Measurements from ENCODE around the gene MAGEB1. TPM values are rescaled to one million over a fixed set of nuclear protein-coding genes. Genes with fewer than 3 reads are reported as not detected.

Gene MAGEB1
- total RNA-seq (not detected), polyA plus RNA-seq (not detected)
- long read RNA-seq, donor 1: 0 reads
- long read RNA-seq, donor 2: 0 reads
- long read RNA-seq, donor 3: 0 reads
- long read RNA-seq, donor 4: 0 reads

GRCh38 chrX:30246769-30247489 is at the start of gene MAGEB1:
TSS of gene MAGEB1 (plus strand) at chrX:30247146. CDS start at chrX:30250494, 3,348 bp downstream.
- no peak within 1 kb of the TSS for H3K4me3 ChIP-seq (ENCODE audit: low read length)
- no peak for ATAC-seq
- no peaks in the 10 kb centered on the region for H3K4me1 ChIP-seq (ENCODE audit: control insufficient read depth, insufficient read depth, low read length)
- intact Hi-C loops (cut with DNase I): no loop called here
- DNase-seq: no peak
- no peaks in the 10 kb centered on the region for H3K27me3 ChIP-seq (ENCODE audit: control insufficient read depth, insufficient read depth)
- WGBS: 91% methylated on average over 38 of the region's 38 CpGs
- no peak within 1 kb of the TSS for H3K27ac ChIP-seq (ENCODE audit: low read length)
- no peaks in the 10 kb centered on the region for H3K9me3 ChIP-seq (ENCODE audit: control insufficient read depth, low read length)

- no peak overlapping the region for H3K27ac ChIP-seq (ENCODE audit: low read length)
- H3K27me3 ChIP-seq (ENCODE audit: control insufficient read depth, insufficient read depth): no peaks in the 10 kb centered on the region
- intact Hi-C loops (cut with DNase I): no loop called here
- ATAC-seq (no peak), DNase-seq (no peak)
- no peaks in the 10 kb centered on the region for H3K4me1 ChIP-seq (ENCODE audit: control insufficient read depth, insufficient read depth, low read length)
- no peaks in the 10 kb centered on the region for H3K9me3 ChIP-seq (ENCODE audit: control insufficient read depth, low read length)
- WGBS: 70% methylated on average over 2 of the region's 2 CpGs
- no peak overlapping the region for H3K4me3 ChIP-seq (ENCODE audit: low read length)
Measured at GRCh38 chrX:30212172-30212571, 34.8 kb upstream of the MAGEB1 start.

- no peaks in the 10 kb centered on the region for H3K4me1 ChIP-seq (ENCODE audit: control insufficient read depth, insufficient read depth, low read length)
- 93% methylated on average over 29 of the region's 29 CpGs for WGBS
- H3K9me3 ChIP-seq (ENCODE audit: control insufficient read depth, low read length): no peaks in the 10 kb centered on the region
- no peaks in the 10 kb centered on the region for H3K27me3 ChIP-seq (ENCODE audit: control insufficient read depth, insufficient read depth)
- intact Hi-C loops (cut with DNase I): no loop called here
- no peak within 1 kb of the TSS for H3K4me3 ChIP-seq (ENCODE audit: low read length)
- ATAC-seq (no peak), DNase-seq (no peak)
- H3K27ac ChIP-seq (ENCODE audit: low read length): no peak within 1 kb of the TSS
Measured at GRCh38 chrX:30215357-30215843, 31.5 kb upstream of the MAGEB1 start, which contains the start of gene MAGEB2. TSS of gene MAGEB2 (plus strand) at chrX:30215563. CDS start at chrX:30218581, 3,018 bp downstream.

GRCh38 chrX:30217465-30217864 is 29.5 kb upstream of the MAGEB1 start:
- Histone ChIP-seq H3K9me3 (ENCODE audit: control insufficient read depth, low read length) (no peaks in the 10 kb centered on the region), H3K27ac (ENCODE audit: low read length) (no peak overlapping the region), H3K27me3 (ENCODE audit: control insufficient read depth, insufficient read depth) (no peaks in the 10 kb centered on the region), H3K4me3 (ENCODE audit: low read length) (no peak overlapping the region), H3K4me1 (ENCODE audit: control insufficient read depth, insufficient read depth, low read length) (no peaks in the 10 kb centered on the region)
- DNase-seq (no peak), ATAC-seq (no peak)
- intact Hi-C loops (cut with DNase I): no loop called here
- WGBS: 70% methylated on average over 1 of the region's 1 CpG

- no peak for DNase-seq
- intact Hi-C loops (cut with DNase I): no loop called here
- Histone ChIP-seq H3K9me3 (ENCODE audit: control insufficient read depth, low read length) (no peaks in the 10 kb centered on the region), H3K27ac (ENCODE audit: low read length) (no peak overlapping the region), H3K4me1 (ENCODE audit: control insufficient read depth, insufficient read depth, low read length) (no peaks in the 10 kb centered on the region), H3K27me3 (ENCODE audit: control insufficient read depth, insufficient read depth) (no peaks in the 10 kb centered on the region), H3K4me3 (ENCODE audit: low read length) (no peak overlapping the region)
- ATAC-seq: no peak
- WGBS: 82% methylated on average over 4 of the region's 4 CpGs
Measured at GRCh38 chrX:30219372-30219771, 27.6 kb upstream of the MAGEB1 start.

GRCh38 chrX:30220661-30221060 is 26.3 kb upstream of the MAGEB1 start:
- intact Hi-C loops (cut with DNase I): no loop called here
- no peaks in the 10 kb centered on the region for H3K27me3 ChIP-seq (ENCODE audit: control insufficient read depth, insufficient read depth)
- no peak overlapping the region for H3K4me3 ChIP-seq (ENCODE audit: low read length)
- DNase-seq (no peak), ATAC-seq (no peak)
- H3K27ac ChIP-seq (ENCODE audit: low read length): no peak overlapping the region
- no peaks in the 10 kb centered on the region for H3K9me3 ChIP-seq (ENCODE audit: control insufficient read depth, low read length)
- H3K4me1 ChIP-seq (ENCODE audit: control insufficient read depth, insufficient read depth, low read length): no peaks in the 10 kb centered on the region
- 51% methylated on average over 5 of the region's 5 CpGs for WGBS

GRCh38 chrX:30224536-30224935 is 22.4 kb upstream of the MAGEB1 start:
- DNase-seq: no peak
- ATAC-seq: no peak
- Histone ChIP-seq H3K9me3 (ENCODE audit: control insufficient read depth, low read length) (no peaks in the 10 kb centered on the region), H3K4me3 (ENCODE audit: low read length) (no peak overlapping the region), H3K27me3 (ENCODE audit: control insufficient read depth, insufficient read depth) (no peaks in the 10 kb centered on the region), H3K4me1 (ENCODE audit: control insufficient read depth, insufficient read depth, low read length) (no peaks in the 10 kb centered on the region), H3K27ac (ENCODE audit: low read length) (no peak overlapping the region)
- 15% methylated on average over 2 of the region's 2 CpGs for WGBS
- intact Hi-C loops (cut with DNase I): no loop called here

GRCh38 chrX:30228526-30228925 is 18.4 kb upstream of the MAGEB1 start:
- H3K27ac ChIP-seq (ENCODE audit: low read length): no peak overlapping the region
- ATAC-seq (no peak), DNase-seq (no peak)
- no peak overlapping the region for H3K4me3 ChIP-seq (ENCODE audit: low read length)
- no peaks in the 10 kb centered on the region for H3K4me1 ChIP-seq (ENCODE audit: control insufficient read depth, insufficient read depth, low read length)
- WGBS: 30% methylated on average over 1 of the region's 1 CpG
- intact Hi-C loops (cut with DNase I): no loop called here
- H3K9me3 ChIP-seq (ENCODE audit: control insufficient read depth, low read length): no peaks in the 10 kb centered on the region
- H3K27me3 ChIP-seq (ENCODE audit: control insufficient read depth, insufficient read depth): no peaks in the 10 kb centered on the region

GRCh38 chrX:30230395-30230794 is 16.6 kb upstream of the MAGEB1 start, which contains the start of gene MAGEB3:
TSS of gene MAGEB3 (plus strand) at chrX:30230657. CDS start at chrX:30235925, 5,268 bp downstream.
- no peaks in the 10 kb centered on the region for H3K4me1 ChIP-seq (ENCODE audit: control insufficient read depth, insufficient read depth, low read length)
- H3K27me3 ChIP-seq (ENCODE audit: control insufficient read depth, insufficient read depth): no peaks in the 10 kb centered on the region
- no peak for ATAC-seq
- 74% methylated on average over 4 of the region's 4 CpGs for WGBS
- intact Hi-C loops (cut with DNase I): no loop called here
- H3K27ac ChIP-seq (ENCODE audit: low read length): no peak within 1 kb of the TSS
- no peak for DNase-seq
- H3K4me3 ChIP-seq (ENCODE audit: low read length): no peak within 1 kb of the TSS
- H3K9me3 ChIP-seq (ENCODE audit: control insufficient read depth, low read length): no peaks in the 10 kb centered on the region

- Histone ChIP-seq H3K9me3 (ENCODE audit: control insufficient read depth, low read length) (no peaks in the 10 kb centered on the region), H3K4me1 (ENCODE audit: control insufficient read depth, insufficient read depth, low read length) (no peaks in the 10 kb centered on the region), H3K27me3 (ENCODE audit: control insufficient read depth, insufficient read depth) (no peaks in the 10 kb centered on the region), H3K4me3 (ENCODE audit: low read length) (no peak within 1 kb of the TSS), H3K27ac (ENCODE audit: low read length) (no peak within 1 kb of the TSS)
- DNase-seq (no peak), ATAC-seq (no peak)
- intact Hi-C loops (cut with DNase I): no loop called here
- WGBS: 91% methylated on average over 10 of the region's 10 CpGs
Measured at GRCh38 chrX:30241724-30242415, 5.1 kb upstream of the MAGEB1 start, which contains the start of gene MAGEB4. TSS of gene MAGEB4 (plus strand) at chrX:30242000. CDS start at chrX:30242136, 136 bp downstream.

- intact Hi-C loops (cut with DNase I): no loop called here
- Histone ChIP-seq H3K27me3 (ENCODE audit: control insufficient read depth, insufficient read depth) (no peaks in the 10 kb centered on the region), H3K27ac (ENCODE audit: low read length) (no peak overlapping the region), H3K9me3 (ENCODE audit: control insufficient read depth, low read length) (no peaks in the 10 kb centered on the region), H3K4me3 (ENCODE audit: low read length) (no peak overlapping the region), H3K4me1 (ENCODE audit: control insufficient read depth, insufficient read depth, low read length) (no peaks in the 10 kb centered on the region)
- no peak for ATAC-seq
- DNase-seq: no peak
- 78% methylated on average over 4 of the region's 4 CpGs for whole genome bisulfite sequencing
Measured at GRCh38 chrX:30248854-30249253, 1.9 kb downstream of the MAGEB1 start.

Data from right cardiac atrium (tissue), 5 donors.